Fibroblast of lung (primary cell): Measurements from ENCODE around the gene SERHL2.
"Not testable (repeated sequence)": the region's sequence is repeated elsewhere in the genome, so short reads cannot be mapped to it uniquely, and the experiment has no call there.

ENCODE experiments used
- EZH2 ChIP-seq: IDR thresholded peaks from 2 replicates; pipeline ENCODE4 v1.5.1; 2012; ENCODE audit warnings: low read length, control low read depth, mild to moderate bottlenecking; ENCODE audit errors: missing control alignments
- TF ChIP-seq, protein P1 (sequence below), 2 donors: IDR thresholded peaks in 1 of 2; conservative IDR thresholded peaks in 1 of 2; 1 replicate in 1 of 2; 2 replicates in 1 of 2; pipeline ENCODE4 v1.5.1; 2011 to 2012; ENCODE audit warnings: low read length in 2 of 2, control low read depth in 1 of 2, inconsistent platforms in 1 of 2, low read depth in 1 of 2, mild to moderate bottlenecking in 1 of 2

DNA sequence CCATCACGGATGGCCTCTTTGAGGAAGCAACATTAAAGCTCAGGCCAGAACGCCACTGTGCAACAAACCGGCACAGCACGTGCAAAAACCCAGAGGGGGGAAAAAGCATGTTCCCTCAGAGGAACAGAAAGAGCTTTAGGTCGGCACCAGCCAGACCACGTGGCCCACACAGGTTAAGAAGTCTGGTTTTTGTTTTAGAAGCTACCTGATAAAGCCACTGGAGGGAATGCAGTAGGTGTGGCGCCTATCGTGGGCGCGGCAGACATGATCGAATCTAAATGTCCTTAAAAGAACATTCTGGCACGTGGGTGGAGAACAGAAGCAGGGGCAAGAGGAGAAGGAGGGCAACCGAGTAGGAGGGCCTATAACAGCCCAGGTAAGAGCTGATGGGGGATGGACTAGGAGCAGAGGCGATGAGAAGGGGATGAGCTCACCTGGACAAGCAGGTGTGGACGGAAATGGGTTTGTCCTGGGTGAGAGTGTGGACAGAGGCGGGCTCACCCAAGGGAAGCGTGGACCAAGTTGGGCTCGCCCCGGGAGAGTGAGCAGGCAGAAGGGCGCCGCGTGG lies 27.5 kb downstream of the SERHL2 start:
- TF ChIP-seq, protein P1, sequence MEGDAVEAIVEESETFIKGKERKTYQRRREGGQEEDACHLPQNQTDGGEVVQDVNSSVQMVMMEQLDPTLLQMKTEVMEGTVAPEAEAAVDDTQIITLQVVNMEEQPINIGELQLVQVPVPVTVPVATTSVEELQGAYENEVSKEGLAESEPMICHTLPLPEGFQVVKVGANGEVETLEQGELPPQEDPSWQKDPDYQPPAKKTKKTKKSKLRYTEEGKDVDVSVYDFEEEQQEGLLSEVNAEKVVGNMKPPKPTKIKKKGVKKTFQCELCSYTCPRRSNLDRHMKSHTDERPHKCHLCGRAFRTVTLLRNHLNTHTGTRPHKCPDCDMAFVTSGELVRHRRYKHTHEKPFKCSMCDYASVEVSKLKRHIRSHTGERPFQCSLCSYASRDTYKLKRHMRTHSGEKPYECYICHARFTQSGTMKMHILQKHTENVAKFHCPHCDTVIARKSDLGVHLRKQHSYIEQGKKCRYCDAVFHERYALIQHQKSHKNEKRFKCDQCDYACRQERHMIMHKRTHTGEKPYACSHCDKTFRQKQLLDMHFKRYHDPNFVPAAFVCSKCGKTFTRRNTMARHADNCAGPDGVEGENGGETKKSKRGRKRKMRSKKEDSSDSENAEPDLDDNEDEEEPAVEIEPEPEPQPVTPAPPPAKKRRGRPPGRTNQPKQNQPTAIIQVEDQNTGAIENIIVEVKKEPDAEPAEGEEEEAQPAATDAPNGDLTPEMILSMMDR (conservative IDR thresholded peaks at IDR 0.05 in 1 of 2, IDR thresholded peaks at IDR 0.05 in 1 of 2; ENCODE audit: low read depth in 1 of 2, low read length in 2 of 2), result not testable (repeated sequence)
- TF ChIP-seq EZH2, result not testable (repeated sequence)
